Suprapubic skin (tissue), 4 donors: ENCODE results near the gene CAMK4.

ENCODE experiments used
- CTCF ChIP-seq, 2 donors: fragments of 200-600 bp in 1 of 2; fragments of 450-650 bp in 1 of 2; sonication (generic) in 1 of 2; IDR thresholded peaks; one replicate each; pipeline ENCODE4 v1.5.1; 2016 to 2019; ENCODE audit warnings: antibody characterized with exemption in 2 of 2, mild to moderate bottlenecking in 1 of 2, moderate library complexity in 1 of 2
- EP300 ChIP-seq: sonication (generic); formaldehyde crosslinking; IDR thresholded peaks from one replicate; pipeline ENCODE4 v1.6.1; 2017; ENCODE audit warnings: antibody characterized with exemption
- POLR2A ChIP-seq, 2 donors: fragments of 450-650 bp; IDR thresholded peaks; one replicate each; pipeline ENCODE4 v1.6.1; 2017; ENCODE audit warnings: antibody characterized with exemption in 2 of 2, mild to moderate bottlenecking in 2 of 2, moderate library complexity in 2 of 2
- POLR2AphosphoS5 ChIP-seq, 3 donors: sonication (generic); formaldehyde crosslinking; IDR thresholded peaks; one replicate each; pipeline ENCODE4 v1.6.1; 2017; ENCODE audit warnings: antibody characterized with exemption in 3 of 3

- no peak for TF ChIP-seq CTCF (IDR thresholded peaks at IDR 0.05)
- TF ChIP-seq EP300, result no peak
- TF ChIP-seq POLR2A (IDR thresholded peaks at IDR 0.05), result no peak
- TF ChIP-seq POLR2AphosphoS5 (IDR thresholded peaks at IDR 0.05), result no peak
These were observed 77.1 kb downstream of the CAMK4 start for GRCh38 chr5:111301264-111301663.
